GM19455 (cell line): ENCODE measurements around the gene DNTTIP2.
"Not testable (repeated sequence)": the region's sequence is repeated elsewhere in the genome, so short reads cannot be mapped to it uniquely, and the experiment has no call there.

ENCODE experiments used
- ATAC-seq: cut with Tn5 transposase; IDR thresholded peaks from one replicate; pipeline ENCODE4 v1.9.1; 2021; ENCODE audit not compliant: unreplicated experiment

Gene DNTTIP2

GRCh38 chr1:93844262-93845045 is 34.6 kb downstream of the DNTTIP2 start:
- no peak for ATAC-seq

GRCh38 chr1:93842750-93843500 is 36.1 kb downstream of the DNTTIP2 start:
- no peak for ATAC-seq

GRCh38 chr1:93841771-93842170 is 37.2 kb downstream of the DNTTIP2 start:
- no peak for ATAC-seq

- ATAC-seq = no peak
These were observed 38.0 kb downstream of the DNTTIP2 start for GRCh38 chr1:93840956-93841482.

- ATAC-seq = no peak
These were observed 39.3 kb downstream of the DNTTIP2 start for GRCh38 chr1:93839753-93840152.

GRCh38 chr1:93839307-93839706 is 39.7 kb downstream of the DNTTIP2 start:
- no peak for ATAC-seq

- no peak for ATAC-seq
These were observed 41.0 kb downstream of the DNTTIP2 start for GRCh38 chr1:93837961-93838360.

- not testable (repeated sequence) for ATAC-seq
These were observed 45.7 kb downstream of the DNTTIP2 start for GRCh38 chr1:93833293-93833692.

- ATAC-seq = no peak
These were observed 49.9 kb downstream of the DNTTIP2 start for GRCh38 chr1:93829061-93829460.

- ATAC-seq = no peak
These were observed 50.6 kb downstream of the DNTTIP2 start for GRCh38 chr1:93828367-93828755.

- no peak for ATAC-seq
These were observed 51.2 kb downstream of the DNTTIP2 start for GRCh38 chr1:93827633-93828366.

- ATAC-seq = no peak
These were observed 51.9 kb downstream of the DNTTIP2 start for GRCh38 chr1:93827128-93827527.

GRCh38 chr1:93824834-93825233 is 54.2 kb downstream of the DNTTIP2 start:
- no peak for ATAC-seq

- no peak for ATAC-seq
These were observed 56.1 kb downstream of the DNTTIP2 start for GRCh38 chr1:93822730-93823425.

- ATAC-seq = no peak
These were observed 57.4 kb downstream of the DNTTIP2 start for GRCh38 chr1:93821423-93822144.

- no peak for ATAC-seq
These were observed 58.2 kb downstream of the DNTTIP2 start for GRCh38 chr1:93820554-93821422.

GRCh38 chr1:93818570-93818959 is 60.4 kb downstream of the DNTTIP2 start:
- ATAC-seq = no peak

GRCh38 chr1:93817819-93818569 is 61.0 kb downstream of the DNTTIP2 start:
- ATAC-seq = no peak
